ENCODE data around the gene RNF213. TPM values are rescaled to one million over a fixed set of nuclear protein-coding genes. Genes with fewer than 3 reads are reported as not detected.
"Not testable (repeated sequence)": the region's sequence is repeated elsewhere in the genome, so short reads cannot be mapped to it uniquely, and the experiment has no call there.

Gene RNF213
- total RNA-seq, 1 donor from 2014 or later: 63.0 TPM

DNA sequence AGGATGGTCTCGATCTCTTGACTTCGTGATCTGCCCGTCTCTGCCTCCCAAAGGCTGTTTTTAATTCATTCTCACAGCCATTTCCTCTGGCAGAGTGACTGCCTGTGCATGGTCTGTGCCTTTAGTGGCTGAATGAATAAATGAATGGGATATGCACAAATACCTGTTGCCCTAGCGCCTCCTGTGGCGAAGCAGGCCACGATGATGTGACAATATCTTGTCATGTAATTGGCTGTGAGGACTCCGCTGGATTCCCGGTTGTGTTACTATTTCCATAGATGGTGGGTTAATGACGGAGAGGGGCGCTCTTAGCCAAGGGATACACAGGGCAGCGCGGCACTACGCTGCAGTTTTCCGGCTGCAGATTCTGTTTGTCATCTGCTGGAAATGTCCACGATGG is 127.5 kb downstream of the RNF213 start:
- no peak for DNase-seq (ENCODE audit: low read depth in 2 of 2)

DNA sequence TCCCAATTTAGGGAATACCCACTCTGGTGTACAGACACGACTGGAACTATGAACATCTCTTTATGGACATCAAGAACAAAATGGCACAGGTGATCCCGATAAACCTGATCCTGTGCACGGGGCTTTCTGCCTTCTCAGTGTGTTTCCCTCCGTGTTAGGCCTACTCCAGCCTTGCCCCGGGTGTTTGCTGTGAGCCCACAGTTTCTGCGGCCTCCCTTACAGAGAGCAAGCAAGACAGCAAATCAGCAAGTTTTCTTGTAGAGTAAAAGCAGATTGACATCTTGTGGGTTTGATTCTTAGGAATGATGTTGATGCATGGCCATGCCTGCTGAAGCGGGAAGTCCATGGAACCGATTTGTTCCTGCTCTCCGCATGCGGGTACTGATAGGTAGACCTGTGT is 127.9 kb downstream of the RNF213 start:
- DNase-seq (ENCODE audit: low read depth in 2 of 2): no peak

DNA sequence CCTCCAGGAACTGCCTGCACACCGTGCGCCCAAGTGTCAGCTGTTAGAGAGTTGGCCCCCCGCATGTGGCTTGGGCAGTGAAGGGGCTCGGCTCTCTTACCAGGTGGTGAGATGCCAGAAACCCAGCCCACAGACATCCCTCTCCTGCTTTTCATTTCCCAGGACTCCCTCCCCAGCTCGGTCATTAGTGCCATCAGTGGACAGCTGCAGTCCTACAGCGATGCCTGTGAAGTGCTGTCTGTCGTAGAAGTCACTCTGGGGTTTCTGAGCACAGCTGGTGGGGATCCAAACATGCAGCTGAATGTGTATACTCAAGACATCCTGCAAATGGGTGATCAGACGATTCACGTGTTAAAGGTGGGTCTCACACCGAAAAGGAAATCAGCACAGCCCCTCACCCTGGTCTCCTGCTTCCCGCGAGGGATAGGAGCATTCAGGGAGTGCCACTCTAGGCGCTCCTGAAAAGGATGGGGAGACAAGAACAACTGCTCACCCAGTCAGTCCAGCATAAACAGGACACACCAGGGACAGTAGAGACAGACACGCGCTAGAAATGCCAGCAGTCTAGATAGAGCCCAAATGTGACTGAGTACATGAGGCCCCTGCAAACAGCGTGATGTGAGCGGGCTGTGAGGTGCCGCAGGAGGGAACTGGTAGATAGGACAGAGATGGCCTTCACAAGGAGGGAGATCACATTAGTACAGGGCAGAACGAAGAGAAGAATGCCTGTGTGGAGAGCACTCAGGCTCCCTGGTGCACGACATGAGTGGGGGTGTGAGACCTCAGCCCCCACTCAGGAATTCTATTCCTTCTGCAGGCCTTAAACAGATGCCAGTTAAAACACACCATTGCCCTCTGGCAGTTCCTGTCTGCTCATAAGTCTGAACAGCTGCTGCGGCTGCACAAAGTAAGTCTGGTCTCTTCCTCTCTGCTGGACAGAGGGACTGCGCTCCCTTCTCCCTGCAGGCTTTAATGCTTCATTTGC is 128.7 kb downstream of the RNF213 start:
- DNase-seq (ENCODE audit: low read depth in 2 of 2): peak in 1 of 2 donors; percentile 53

DNA sequence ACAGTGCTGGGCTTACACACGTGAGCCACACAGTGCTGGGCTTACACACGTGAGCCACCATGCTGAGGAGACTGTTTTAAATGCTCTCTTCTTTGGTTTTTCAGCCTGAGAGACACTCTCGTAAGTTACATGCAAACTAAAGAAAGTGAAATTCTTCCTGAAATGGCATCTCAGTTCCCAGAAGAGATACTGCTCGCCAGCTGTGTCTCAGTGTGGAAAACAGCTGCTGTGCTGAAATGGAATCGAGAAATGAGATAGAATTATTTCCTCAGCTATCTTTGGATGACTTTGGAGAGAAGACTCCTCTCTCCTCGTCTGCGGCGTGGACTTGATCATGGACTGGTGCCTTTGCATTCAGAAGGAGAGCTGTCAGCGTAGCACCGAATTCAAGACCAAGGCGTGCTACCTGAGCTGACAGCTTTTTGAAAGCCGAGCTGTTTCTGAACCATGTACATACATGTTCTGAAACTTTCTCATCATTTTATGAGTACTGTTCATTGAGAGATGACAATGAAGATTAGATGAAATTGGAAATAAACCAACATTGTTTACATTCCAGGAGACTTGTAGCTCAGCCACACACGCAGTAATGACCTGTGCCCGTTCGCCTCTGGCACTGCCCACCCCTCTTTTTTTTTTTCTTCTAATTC is 132.7 kb downstream of the RNF213 start:
- DNase-seq (ENCODE audit: low read depth in 2 of 2): no peak

DNA sequence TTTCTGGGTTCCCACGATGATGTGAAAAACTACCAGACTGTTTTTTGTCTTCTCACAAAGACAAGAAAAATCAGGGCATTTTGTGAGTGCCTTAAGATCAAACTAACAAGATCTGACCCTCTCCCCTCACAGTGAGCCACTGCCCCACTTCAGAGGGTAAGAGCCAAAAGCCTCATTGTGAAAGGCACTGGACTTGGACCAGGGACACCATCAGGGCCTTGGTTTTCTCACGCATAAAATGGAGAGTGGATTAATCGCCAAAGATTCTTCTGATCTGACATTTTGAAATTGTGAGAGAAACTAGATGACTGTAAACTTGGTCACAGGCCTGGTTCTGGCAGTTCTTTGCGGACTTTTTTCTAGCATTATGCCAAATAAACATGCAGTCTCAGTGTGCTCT is 133.3 kb downstream of the RNF213 start:
- no peak for DNase-seq (ENCODE audit: low read depth in 2 of 2)

DNA sequence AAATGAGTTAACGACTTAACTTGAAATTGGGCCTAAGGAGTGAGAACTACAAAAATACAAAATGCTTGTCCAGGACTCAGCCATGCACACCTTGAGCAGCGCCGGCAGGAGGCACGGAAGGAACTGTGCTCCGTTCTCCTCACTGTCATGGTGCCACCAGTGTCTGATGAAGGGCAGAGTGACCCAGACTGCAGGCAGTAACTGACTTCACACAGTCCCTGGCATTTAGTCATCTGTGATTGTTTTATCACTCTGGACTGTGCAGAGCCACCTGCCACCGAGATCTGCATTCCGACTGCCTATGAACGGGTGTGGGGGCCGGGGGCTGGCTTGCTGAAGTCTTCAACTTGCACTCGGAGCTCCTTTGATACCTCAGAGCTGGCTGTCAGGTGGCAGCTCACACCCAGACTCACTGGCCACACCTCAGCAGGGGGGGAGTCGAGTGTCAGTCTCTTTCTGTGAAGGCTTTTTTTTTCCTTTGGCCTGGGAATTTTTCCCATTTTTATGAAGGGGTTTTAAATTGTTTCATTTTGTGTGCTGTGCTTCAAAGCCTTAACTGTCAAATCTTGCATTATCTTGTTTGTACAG is 134.1 kb downstream of the RNF213 start:
- no peak for DNase-seq (ENCODE audit: low read depth in 2 of 2)

DNA sequence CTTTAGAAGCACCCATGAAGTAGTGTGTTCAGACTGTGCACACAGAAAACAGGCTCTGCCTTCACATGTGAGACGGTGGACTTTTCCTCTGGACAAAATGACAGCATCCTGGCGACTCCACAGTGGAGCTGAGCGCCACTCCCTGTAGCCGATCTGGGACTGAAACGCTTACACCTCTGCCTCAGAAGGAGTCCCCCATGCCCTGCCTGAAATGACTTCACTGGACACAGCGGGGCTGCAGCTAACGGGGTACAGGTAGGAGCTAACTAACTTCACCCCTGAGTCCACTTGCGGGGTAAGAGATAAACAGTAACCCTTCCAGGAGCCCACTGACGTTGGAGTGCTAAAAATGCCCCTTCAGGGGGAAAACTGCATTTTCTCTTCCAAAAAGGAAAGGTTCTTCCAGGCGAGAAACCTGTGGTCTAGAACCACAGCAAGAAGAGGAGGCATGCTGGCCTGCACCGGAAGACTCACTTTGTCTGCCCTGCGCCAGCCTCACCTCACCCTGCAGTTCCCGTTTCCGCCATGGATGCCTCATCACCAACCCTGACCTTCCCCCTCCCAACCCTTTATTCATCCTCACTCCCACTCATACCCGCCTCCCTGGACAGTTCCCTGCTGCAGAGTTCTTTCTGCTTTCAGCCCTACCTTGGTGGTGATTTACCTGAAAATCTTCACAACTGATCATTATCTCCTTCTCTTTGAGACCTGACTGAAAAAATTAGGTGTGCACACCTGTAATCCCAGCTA is 134.9 kb downstream of the RNF213 start:
- peak in 1 of 2 donors; percentile 33 for DNase-seq (ENCODE audit: low read depth in 2 of 2)

DNA sequence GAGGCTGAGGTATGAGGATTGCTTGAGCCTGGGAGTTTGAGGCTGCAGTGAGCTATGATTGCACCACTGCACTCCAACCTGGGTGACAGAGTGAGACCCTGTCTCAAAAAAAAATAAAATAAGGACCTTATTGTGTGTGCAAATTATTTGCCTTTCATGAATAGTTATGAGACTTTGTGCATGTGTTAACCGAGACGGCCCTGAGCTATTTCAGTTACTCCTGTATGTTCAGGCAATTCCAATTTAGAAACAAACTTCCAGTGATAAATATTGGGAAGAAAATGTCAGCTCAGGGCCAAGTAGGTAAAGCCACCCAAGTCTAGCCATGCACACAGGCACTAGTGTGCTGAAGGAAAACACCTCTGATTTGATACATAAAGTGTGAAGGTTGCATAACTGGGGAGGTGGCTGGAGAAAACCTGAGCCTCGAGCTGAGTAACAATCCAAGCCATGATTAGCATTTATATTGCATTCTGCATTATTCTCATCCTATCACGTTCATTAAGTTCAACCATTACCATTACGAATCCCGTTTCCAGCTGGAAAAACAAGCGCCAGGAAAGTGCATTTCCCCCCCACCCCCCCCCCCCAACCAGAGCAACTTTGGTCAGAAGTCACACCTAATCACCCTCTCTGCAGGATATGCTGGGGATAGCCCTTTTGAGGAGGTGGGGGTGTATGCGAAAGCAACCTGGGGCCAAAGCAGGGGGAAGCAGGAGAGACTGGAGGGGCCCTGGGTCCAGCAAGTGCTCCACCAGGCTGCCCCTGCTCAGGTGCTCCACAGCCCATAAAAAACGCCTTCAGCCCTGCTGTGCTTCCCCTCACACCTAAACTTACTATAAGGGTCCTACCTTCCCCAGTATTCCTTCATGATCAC is 135.7 kb downstream of the RNF213 start:
- DNase-seq (ENCODE audit: low read depth in 2 of 2): no peak

DNA sequence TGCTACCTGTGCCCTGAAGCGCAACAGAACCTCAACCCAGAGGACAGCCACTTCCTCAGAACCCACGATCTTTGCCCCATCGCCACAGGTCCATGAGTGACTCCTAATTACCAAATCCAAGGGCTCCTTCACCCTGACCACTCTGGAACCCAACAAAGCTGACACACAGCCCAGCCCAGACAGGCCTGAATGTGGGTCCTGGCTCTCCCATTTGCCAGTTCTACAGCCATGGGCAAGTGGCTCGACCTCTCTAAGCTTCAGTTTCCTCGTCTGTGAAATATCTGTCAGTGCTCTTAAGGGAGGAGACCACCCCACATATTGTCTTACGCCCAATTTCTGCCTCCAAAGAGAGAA is 136.4 kb downstream of the RNF213 start:
- no peak for DNase-seq (ENCODE audit: low read depth in 2 of 2)

DNA sequence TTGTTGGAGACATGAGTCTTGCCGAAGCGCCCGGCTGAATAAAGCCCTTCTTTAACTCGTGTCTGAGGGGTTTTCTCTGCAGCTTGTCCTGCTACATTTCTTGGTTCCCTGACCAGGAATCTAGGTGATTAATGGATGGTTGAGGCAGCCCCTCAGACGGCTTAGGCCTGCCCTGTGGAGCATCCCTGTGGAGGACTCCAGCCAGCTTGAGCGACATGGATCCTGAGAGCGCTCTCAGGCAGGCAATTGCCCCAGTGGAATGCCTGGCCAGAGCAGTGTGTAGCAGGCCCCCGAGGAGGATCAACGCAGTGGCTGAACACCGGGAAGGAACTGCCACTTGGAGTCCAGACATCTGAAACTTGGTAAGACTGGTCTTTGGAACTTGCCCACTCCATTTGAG is 137.0 kb downstream of the RNF213 start:
- no peak for DNase-seq (ENCODE audit: low read depth in 2 of 2)

DNA sequence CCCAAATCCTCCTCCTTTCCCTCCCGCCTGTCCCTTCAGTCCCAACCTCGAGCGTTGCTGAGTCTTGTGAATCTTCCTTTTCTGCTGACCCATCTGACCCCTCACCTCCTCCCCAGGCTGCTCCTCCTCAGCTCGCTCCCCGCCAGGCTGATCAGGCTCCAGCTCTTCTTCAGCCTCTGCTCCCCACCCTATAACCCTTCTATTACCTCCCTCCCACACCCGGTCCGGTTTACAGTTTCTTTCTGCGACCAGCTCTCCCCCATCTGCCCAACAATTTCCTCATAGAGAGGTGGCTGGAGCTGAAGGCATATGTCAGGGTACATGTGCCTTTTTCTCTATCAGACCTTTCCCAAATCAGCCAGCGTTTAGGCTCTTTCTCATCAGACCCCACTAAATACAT is 140.4 kb downstream of the RNF213 start:
- not testable (repeated sequence) for DNase-seq (ENCODE audit: low read depth in 2 of 2)

DNA sequence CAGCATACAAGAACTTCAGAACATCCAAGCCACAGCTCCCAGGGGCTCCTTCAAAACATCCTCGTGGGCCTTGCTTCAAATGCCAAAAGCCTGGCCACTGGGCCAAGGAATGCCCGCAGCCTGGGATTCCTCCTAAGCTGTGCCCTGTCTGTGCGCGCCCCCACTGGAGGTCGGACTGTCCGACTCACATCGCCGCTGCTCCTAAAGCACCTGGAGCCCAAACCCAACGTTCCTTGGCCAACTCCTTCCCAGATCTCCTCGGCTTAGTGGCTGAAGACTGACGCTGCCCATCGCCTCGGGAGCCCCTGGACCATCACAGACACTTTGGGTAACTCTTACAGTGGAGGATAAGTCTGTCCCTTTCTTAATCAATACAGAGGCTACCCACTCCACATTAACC is 141.4 kb downstream of the RNF213 start:
- DNase-seq (ENCODE audit: low read depth in 2 of 2): not testable (repeated sequence)

DNA sequence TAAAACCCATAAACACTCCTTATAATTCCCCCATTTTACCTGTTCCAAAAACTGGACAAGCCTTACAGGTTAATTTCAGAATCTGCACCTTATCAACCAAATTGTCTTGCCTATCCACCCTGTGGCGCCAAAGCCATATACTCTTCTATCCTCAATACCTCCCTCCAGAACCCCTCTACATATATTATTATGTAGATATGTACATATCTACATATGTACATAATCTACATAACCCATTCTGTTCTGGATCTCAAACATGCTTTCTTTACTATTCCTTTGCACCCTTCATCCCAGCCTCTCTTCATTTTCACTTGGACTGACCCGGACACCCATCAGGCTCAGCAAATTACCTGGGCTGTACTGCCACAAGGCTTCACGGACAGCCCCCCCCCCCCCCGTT is 142.3 kb downstream of the RNF213 start:
- no peak for DNase-seq (ENCODE audit: low read depth in 2 of 2)

DNA sequence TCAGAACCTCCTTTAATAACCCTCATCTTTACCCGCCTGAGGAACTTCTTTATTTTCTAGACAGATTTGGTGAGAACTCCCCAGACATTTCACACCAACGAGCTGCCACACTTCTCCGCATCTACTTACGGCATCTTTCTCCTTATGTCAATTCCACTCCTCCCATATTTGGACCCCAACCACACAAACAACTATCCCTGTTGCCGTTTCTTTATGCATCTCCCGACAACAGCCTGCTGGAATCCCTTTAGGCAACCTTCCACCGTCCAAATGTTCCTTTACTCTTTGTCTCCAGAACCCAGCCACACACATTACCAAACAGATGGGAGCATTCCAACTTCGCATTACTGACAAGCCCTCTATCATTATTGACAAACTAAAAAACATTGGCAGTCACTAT is 145.5 kb downstream of the RNF213 start:
- DNase-seq (ENCODE audit: low read depth in 2 of 2): no peak

DNA sequence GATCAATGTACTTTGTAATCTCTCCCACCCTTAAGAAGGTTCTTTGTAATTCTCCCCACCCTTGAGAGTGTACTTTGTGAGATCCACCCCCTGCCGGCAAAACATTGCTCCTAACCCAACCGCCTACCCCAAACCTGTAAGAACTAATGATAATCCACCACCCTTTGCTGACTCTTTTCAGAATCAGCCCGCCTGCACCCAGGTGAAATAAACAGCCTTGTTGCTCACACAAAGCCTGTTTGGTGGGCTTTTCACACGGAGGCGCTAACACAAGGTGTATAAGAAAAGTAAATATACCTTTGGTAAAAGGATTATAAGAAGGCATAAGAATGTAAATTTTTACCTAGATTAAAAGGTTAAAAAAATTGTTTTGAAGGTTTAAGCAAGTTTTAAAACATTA is 147.3 kb downstream of the RNF213 start:
- DNase-seq (ENCODE audit: low read depth in 2 of 2): not testable (repeated sequence)

DNA sequence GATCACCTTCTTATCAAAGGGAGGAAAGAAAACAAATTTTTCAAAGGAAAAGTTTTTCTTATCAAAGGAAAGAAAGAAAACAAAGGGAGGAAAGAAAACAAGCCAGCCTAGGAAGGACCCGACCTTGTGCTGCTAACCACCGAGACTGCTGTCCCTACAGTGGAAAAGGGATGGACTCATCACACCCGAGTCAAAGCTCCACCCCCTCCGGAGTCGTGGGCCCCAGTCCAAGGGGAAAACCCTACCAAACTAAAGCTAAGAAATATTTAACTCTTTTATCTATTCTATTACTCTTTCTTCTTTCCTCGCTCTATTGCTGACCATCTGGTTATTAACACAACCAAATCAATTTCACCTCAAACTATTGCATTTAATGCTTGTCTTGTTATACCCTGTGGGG is 148.2 kb downstream of the RNF213 start:
- DNase-seq (ENCODE audit: low read depth in 2 of 2): peak; percentile 21 to 48

DNA sequence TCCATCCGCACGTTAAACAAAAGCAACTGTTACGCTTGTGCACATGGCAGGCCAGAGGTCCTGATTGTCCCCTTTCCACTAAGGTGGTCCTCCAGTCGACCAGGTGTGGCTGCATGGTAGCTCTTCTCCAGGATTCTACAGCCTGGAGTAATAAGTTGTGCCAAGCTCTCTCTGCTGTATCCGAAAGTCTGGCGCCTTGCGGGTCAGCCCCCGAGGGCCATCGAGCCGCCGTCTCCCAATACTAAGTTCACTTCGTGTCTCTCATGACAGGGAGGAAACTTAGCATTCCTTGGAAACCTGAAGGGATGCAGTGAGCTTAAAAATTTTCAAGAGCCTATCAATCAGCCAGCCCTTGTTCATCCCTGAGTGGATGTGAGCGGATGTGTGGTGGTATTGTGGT is 149.0 kb downstream of the RNF213 start:
- DNase-seq (ENCODE audit: low read depth in 2 of 2): no peak

DNA sequence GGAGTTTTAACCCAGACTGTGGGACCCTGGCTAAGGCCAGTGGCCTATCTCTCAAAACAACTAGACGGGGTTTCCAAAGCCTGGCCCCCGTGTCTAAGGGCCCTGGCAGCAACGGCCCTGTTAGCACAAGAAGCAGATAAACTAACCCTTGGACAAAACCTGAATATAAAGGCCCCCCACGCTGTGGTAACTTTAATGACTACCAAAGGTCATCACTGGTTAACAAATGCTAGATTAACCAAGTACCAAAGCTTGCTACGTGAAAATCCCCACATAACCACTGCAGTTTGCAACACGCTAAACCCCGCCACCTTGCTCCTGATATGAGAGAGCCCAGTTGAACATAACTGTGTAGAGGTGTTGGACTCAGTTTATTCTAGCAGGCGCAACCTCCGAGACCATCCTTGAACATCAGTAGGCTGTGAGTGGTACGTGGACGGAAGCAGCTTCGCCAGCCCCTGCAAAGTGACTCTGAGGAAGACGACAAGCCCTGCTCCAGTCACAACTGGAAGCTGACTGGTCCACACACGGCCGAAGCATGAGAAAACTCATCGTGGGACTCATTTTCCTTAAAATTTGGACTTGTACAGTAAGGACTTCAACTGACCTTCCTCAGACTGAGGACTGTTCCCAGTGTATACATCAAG is 149.9 kb downstream of the RNF213 start:
- DNase-seq (ENCODE audit: low read depth in 2 of 2): not testable (repeated sequence)

DNA sequence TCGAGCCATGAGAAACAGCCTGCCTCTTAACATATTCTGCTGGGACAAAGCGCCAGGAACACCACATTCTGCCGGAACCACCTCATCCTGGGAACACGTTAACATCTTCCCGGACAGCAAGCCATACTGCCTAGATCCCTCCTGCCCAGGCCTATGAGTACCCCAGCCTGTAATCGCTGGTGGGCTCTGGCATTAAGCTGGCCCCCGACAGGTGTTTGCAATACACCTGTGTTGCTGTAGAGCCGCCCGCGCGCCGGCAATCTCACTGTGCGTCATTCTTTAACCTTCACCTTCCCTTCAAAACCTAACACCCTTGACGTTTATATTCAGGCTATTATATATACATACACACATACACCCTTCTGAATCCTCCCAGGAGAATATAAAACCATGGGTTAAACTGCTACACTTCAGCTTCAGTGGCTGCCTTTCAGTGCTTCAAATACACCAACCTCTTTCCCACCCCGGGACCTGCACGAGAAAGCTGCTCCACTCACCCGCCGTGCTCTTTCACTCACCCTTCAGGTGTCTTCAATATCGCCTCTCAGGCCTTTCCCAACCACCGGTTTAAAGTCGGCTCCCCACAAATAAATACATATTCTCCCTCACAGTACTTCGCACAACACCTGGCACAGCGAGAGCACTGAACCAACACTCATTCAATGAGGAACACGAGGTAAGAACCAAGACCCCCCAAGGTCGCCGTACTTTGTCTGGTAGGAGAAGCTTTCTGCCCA is 153.3 kb downstream of the RNF213 start:
- DNase-seq (ENCODE audit: low read depth in 2 of 2): no peak

DNA sequence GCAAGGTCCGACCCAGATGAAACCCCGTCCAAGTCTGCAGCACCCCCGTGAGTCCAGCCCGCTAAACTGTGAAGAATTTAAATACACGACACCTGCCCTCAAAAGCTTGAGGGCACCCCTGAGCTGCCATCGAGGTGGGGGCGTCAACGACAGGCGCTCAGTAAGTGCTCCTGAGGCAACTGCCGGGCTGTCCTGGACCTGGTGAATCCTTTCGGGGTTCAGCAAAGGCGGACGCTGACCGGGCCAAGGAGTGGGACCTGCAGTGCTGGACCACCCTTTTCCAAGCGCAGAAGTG is 153.8 kb downstream of the RNF213 start:
- peak in 1 of 2 donors; percentile 24 for DNase-seq (ENCODE audit: low read depth in 2 of 2)
